GM21423 (cell line): ENCODE measurements around the gene TP53RK.

Source experiments
- ATAC-seq: cut with Tn5 transposase; IDR thresholded peaks from one replicate; pipeline ENCODE4 v1.9.1; 2021; ENCODE audit warnings: mild to moderate bottlenecking, moderate library complexity; ENCODE audit not compliant: unreplicated experiment

Gene TP53RK

DNA sequence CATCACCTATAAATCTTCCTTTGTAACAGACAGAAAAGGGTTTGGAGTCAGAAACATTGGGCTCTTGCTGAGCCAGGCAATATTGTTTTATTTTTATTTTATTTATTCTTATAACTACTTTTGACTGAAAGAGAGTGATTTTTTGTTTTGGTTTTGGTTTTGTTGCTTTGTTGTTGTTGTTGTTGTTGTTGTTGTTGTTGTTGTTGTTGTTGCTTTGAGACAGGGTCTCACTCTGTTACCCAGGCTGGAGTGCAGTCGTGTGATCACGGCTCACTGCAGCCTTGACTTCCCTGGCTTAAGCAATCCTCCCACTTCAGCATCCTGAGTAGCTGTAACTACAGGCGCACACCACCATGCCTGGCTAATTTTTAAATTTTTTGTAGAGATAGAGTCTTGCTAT lies 22.9 kb downstream of the TP53RK start:
- no peak for ATAC-seq

DNA sequence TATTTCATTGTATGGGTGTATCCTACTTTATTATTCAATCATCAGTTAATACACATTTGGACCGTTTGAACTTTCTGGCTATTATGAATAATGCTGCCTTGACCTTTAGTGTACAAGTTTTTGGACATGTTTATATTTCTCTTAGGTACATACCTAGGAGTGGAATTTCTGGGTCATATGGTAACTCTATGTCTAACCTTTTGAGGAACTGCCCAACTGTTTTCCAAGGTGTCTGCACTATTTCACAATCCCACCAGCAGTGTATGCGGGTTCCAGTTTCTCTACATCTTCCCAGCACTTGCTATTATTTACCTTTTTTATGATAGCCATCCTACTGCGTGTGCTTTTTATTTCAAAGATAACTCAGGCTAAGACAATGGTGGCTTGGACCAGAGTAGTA lies 23.6 kb downstream of the TP53RK start:
- ATAC-seq, result no peak

DNA sequence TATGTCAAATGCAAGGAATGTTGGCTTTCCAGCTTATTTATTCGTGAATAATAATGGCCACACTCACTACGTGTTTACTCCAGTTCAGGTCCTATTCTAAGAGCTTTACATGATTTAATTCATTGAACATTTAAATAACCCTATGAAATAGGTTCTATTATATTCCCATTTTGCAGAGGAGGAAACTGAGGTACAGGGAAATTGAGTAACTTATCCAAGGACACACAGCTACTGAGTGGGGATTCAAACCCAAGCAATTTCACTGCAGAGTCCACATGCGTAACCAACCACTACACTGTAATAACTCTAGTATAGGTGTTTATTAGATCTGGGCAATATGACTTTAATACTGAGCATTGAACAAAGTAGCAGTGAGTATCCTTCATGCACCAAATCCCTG lies 25.7 kb downstream of the TP53RK start:
- ATAC-seq, result no peak

DNA sequence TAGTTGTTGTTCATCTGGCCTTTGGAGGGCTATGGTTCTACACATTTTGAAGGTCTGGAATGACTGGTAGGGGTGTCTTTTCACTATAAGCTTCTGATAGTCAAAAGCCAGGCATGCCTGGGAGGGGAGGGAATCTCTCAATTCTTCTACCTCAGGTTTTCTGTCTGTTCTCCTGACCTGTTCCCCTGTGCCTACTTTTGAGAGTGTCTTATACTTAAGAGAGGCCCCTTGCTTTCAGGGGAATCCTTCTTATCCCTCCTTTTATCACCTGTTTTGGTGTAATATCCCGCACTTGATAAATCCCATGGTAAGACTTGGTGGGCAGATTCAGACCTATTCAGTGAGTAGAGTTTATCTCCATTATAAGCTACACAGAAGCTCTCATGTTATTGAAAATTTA lies 27.6 kb downstream of the TP53RK start:
- ATAC-seq, result no peak

DNA sequence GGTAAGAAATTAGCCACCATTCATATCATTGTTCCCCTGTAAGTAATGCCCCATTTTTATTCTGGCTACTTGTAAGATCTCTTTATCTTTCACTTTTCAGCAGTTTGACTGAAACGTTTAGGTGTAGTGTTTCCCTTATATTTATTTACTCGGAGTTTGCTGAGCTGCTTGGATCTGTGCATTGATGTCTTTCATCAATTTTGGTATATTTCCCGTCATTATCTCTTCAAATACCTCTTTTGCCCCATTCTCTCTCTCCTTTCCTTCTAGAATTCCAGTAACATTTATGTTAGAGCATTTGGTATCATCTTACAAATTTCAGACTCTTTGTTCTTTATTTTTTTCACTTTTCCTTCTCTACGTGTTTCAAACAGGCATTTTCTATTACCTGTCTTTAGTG lies 28.8 kb downstream of the TP53RK start:
- no peak for ATAC-seq

DNA sequence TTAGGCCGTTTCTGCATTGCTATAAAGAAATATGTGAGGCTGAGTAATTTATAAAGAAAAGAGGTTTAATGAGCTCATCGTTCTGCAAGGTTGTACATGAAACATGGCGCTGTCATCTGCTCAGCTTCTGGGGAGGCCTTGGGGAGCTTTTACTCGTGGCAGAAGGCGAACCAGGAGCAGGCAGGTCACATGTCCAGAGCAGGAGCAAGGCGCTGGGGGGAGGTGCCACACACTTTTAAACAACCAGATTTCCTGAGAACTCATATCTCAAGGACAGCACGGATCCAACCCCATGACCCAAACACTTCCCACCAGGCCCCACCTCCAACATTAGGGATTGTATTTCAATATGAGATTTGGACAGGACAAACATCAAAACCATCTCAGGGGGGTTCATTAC lies 31.6 kb downstream of the TP53RK start:
- ATAC-seq, result no peak

DNA sequence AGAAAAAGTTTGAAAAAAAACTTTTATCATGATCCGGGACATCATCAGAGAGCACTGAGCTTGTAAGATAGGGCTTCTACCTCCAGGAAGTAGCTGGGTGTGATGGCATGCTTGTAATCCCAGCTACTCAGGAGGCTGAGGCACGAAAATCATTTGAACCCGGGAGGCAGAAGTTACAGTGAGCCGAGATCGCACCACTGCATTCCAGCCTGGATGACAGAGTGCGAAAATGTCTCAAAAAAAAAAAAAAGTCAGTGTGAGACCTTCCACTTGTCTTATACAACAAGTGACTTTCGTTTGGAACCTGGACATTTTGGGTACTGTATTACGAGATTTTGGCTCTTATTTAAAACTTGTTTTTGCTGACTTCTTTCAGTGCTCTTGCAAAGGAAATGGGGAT lies 32.1 kb downstream of the TP53RK start:
- no peak for ATAC-seq

DNA sequence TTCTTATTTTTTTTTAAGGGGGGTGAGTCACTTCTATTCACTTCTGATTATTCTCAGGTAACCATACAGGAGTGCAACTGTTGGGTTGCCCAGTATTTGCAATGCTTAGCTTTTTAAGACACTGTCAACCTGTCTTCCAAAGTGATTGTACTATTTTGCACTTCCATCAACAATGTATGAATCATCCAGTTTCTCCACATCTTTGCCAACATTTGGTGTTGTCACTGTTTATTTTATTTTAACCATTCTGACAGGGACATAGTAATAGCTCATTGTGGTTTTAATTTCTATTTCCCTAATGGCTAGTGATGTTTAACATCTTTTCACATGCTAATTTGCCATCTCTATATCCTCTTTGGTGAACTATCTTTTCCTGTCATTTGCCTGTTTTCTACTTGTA lies 36.5 kb downstream of the TP53RK start:
- no peak for ATAC-seq

DNA sequence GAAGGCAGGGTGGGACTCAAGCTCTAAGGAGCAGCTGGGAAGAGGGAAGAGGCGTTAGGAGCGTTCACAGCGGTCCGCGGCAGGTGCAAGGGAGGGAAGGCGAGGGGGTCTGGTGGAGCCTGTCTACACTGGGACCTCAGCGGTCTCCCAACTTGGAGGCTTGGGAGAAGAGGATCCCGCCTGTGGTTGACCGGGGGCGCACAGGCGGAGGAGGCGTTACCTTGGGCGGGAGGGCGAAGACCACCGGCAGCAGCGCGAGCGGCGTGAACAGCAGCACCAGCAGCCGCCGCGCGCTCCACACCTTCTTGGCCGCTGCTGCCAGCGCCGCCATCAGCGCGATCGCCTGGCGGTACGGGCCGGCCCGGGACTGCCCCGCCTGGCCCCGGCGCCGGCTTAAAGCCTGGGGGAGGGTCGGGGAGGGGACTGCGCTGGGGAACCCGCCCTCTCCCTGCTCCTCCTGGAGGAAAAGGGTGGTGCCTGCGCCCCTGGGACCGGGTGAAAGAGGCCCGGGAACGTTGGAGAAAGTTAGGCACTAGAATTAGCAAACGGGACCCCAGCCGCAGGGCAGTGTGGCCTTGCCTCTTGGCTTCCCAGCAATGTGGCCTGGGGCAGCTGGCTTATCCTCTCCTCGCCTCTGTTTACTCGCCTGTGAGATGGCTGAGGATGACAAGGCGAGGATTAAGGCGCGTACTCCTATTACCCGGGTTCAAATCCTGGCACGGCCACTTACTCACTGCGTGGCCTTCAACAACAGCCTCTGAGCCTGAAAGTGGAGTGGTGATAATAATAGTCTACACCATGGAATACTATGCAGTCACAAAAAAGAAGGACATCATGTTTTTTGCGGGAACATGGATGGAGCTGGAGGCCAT lies 37.9 kb downstream of the TP53RK start, which contains the start of gene SLC13A3:
Gene SLC13A3, minus strand, starts transcription at position 369 of the 872 bp plus-strand sequence. Its CDS starts 38 bp downstream, at position 331.
- no peak for ATAC-seq

DNA sequence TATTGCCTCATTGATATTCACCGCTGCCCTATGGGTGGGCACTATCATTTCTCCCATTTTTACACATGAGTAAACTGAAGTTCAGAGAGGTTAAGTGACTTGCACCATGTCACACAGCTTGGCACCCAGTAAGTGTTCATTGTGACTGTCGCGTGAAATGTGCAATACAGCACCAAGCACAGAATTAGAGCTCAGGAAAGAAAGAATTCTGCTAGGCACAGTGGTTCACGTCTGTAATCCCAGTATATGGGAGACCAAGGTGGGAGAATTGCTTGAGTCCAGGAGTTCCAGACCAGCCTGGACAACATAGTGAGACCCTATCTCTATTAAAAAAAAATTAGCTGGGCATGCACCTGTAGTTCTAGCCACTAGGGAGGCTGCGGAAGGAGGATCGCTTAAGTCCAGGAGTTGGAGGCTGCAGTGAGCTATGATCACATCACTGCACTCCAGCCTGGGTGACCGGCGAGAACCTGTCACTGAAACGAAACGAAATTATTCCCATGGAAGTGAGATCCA lies 38.6 kb downstream of the TP53RK start:
- ATAC-seq, result no peak

DNA sequence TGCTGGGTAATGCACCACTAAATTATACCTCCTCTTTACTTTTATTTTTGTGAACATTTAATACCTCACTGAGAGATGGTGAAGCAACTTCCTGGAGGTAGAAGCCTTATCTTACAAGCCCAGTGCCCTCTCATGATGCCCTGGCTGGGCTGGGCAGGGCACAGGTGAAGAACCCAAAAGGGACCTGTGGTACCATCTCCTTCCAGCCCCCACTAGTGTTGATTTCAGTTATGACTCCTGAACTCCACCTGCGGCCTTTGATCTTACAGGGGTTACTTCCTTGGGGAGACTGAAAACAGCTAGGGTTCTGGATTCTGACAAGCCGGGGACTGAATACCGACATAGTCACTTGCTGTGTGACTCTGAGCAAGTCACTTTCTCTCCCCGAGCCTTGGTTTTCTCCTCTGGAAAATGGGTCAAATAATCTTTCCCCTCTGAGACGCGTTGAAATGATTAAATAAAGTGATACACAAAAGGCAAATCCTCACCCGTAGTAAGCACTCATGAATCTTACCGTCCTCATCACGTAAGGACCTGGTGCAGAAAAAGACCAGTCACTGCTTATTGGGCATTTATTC lies 39.2 kb downstream of the TP53RK start:
- no peak for ATAC-seq

DNA sequence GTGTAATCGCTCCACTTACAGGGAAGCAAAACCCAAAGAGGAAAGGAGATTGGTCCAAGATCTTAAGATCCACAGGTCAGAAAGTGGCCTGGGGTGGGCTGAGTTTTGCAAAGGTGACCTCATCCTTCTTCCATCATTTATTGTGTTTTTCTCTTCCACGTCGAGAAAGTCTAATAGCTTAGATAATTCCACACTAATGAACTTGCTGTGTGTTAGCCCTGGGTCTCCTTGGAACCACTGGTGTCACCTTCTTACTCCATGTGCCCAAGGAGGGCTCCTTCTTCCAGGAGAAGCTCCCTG lies 39.6 kb downstream of the TP53RK start:
- ATAC-seq, result no peak

DNA sequence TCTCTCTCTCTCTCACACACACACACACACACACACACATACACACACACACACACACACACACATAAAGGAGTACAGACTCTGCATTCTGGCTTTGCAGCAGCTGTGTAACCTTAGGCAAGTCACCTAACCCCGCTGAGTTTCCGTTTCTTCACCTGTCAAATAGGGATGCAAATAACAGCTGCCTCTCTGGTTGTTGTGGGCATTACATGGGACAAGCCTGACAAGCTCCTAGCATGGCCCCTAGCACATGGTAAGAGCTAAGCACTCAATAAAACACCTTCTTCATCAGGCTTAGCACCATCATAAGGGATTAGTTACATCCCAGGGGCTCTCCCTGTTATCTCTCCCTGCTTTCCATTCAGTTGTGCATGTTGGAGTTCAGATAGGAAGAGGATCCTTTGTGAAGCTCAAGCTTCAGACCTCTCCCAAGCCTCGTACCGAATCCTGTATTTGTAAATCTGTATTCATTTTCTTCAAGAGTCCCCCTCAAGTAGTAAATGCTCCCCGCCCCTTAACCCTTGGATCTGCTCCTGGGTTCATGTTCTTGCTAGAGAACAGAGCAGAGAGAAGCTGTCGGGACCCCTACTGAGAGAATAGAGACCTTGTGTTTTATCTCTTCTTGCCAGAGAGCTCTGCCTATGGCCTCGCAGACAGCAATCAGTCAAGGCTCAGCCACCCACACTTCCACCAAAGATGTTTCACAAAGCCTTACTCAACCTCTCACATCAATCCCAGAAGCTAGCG lies 40.2 kb downstream of the TP53RK start:
- ATAC-seq, result no peak

DNA sequence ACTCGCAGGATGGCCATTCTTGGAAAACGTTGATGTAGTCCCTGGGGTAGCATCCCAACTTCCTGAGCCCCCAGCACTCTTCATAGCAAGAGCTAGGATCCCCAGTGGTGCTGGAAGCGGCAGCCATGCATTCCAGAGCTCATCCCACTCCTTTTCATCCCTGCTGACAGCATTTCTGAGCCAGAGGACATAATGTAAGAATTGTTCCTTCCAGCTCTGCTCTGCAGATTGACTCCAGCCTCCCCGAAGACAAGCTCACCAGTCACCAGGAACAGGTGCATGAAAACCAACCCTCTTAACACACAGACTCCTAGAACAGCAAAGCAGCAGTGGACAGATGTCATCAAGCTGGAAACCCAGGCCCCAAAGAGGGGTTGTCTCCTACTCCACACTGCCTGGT lies 41.8 kb downstream of the TP53RK start:
- no peak for ATAC-seq

DNA sequence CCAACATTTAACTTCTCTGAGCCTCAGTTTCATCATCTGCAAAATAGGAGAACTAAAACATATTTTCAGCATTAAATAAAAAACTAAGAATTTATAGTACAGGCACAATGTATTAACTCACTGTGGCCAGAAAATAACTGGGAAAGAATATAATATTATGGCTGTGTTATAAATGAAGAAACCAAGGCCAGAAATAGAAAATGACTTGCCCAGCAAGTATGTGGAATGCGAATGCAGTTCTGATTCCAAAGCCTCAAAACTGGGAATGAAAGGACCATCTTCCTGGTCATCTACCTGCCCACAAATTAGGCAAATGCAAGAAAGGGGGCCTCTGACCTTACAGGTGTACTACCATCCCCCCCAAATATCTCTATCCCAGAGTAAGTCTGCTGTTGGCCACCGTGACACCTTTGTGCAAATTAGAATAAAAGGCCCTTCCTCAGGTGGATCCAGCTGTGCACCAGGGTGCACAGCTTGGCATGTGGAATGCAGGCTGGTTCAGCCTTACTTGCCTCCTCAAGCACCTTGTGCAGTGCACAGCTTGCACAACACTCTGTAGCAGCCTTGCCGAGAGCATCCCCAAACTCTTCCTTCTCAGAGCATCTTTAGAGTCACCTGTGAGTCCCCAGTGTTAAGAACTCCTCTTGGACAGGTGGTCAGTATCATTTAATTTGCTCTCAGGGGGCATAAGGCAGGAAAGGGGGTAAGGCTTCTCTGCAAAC lies 42.4 kb downstream of the TP53RK start:
- no peak for ATAC-seq

DNA sequence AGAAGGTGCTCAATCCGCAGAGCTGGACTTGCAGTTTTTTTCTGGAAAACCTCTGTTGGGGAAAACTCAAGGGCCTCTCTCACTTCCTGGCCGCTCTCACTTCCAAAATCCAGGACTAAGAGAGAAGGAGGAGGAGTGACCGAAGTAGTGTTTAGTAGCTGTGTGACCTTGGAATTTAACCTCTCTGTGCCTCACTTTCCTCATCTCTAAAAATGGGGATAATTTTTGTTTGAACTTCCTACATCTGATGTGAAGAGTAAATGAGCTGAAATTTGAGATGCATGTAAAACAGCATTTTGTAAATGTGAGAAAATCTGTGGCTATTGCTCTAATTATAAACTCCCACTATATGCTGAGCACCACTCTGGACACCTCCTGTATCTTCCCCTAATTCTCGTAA lies 43.1 kb downstream of the TP53RK start:
- ATAC-seq, result no peak

DNA sequence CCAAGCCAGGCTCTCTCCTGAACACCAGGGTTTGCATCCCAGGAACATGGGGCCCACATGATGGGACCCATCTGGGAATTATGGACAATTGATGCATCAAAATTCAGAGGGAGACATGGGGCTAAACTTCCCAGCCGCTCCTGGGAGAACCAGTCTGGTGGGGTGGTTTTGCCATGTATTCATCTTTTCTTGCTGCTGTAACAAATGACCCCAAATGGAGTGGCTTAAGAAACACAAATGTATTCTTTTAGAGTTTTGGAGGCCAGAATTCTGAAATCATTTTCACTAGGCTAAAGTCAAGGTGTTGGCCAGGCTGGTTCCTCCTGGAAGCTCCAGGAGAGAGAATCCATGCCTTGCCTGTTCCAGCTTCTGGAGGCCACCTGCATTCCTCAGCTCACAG lies 44.5 kb downstream of the TP53RK start:
- ATAC-seq, result no peak

DNA sequence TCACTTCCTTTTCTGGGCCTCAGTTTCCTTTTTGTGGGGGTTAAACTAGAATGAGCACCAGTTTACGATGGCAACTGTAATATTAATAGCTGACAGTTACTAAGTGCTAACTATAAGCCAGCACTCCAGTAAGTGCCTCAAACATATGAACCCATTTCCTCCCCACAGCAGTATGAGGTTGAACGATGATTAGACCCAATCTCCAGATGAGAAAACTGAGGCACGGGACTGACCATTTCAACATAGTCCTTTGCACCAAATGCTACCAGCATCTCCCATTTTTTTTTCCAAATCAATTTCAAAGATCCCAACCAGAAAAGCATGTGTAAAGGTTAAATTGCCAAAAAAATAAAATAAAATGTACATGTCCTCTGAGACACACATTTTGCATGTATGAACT lies 45.1 kb downstream of the TP53RK start:
- ATAC-seq, result no peak

DNA sequence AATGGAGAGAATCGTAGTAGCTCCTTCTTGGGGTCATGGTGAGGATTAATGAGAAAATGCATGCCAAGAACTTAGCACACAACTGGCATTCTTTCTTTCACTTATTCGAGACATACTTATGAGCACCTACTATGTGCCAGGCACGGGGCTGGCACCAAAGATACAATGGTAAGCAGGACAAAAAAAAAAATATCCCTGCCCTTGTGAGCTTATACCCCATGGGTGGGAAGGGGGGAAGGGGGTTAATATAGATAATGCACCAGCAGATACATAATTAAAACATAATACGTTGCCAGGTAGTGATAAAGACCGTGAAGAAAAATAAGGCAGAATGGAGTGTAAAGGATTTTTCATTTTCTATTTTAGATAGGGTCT lies 46.3 kb downstream of the TP53RK start:
- no peak for ATAC-seq

DNA sequence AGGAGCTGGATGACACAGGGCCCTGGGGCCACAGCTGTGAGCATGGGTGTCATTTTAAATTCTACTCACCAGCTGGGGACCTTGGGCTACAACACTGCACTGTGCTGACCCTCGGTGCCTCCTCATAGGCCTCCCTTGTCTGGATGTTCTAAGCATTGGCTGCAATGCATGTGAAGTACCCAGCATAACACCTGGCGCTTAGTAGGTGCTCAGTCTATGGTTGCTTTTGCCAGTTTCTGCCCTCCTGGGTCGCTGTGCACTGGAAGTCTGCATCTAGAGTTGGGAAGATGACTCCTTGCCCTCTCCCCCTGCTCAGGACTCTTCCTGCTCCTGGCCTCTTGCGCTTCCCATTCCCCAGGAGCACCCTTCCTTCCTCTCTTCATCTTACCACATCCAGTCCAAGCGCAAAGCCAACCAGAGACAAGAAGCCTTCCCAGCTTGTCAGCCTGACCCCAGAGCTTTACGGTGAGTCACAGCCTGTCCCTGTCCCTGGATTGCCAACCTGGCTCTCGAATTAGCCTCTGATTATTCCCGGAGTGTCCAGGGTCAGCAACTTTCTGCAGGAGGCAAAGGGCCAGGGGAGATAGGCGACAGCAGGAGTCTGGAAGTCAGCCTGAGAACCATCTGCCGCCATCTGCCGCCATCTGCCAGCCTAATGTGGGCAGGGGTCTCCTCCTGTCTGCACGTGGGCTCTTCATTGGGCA lies 46.8 kb downstream of the TP53RK start:
- ATAC-seq, result no peak

DNA sequence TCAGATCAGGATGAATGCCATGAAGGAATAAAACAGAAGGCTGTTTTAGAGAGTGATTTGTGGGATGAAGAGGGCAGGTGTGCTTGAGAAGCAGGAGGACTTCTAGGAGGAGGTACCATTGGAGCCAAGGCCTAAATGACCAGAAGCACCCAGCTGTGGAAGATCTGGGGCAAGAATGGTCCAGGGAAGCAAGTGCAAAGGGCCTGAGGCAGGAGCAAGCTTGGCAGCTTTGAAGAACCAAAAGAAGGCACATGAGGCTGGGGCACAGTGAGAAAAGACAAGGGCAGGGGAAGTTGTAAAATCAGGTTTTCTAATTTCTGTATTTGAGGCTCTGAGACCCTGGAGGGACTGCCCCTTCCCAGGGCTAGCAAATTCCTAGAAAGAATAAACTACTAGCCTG lies 47.8 kb downstream of the TP53RK start:
- no peak for ATAC-seq
